ENCODE results near the gene GPX4. TPM values are rescaled to one million over a fixed set of nuclear protein-coding genes. Genes with fewer than 3 reads are reported as not detected.

The GPX4 gene
- total and polyA plus RNA-seq, 10 of the 15 experiments (the other 5 are each of a cell fraction or from before 2014, with no cell fraction given) = 33.3 to 749 (median 297) TPM

DNA sequence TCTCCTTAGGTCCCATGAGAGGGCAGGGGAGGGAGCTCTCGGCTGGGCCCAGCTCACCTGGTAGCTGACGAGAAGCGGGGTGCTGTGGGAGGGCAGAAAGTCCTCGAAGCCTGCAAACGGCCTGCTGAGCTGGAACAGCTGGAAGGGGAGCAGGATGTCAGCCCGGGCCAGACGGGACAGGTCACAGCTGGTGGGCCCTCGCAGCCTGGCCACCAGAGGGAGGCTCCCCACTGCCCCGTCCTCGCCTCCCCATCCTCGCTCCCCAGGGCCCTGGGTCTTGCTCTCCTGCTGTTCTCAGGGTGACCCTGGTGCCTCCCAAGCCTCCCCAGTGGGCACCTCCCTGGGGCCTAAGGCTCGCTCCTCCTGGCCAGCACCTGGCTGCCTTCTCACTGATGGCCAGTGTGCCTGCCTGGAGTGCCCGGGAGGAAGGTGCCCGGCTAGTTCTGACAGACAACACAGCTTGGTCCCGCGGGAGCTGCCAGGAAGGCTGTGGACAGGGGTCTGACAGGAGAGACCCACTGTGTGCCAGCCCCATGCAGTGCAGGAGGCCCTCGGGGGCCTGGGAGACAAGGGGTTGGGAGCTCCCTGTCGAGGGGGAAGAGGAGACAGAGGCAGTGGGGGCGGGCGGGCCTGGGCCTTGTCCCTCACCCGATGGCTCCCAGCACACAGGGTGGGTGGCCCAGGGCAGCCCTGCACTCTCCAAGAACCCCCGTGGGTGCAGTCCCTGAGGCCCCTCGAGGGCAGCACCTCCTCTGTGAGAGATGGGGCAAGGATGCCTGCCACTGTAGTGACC lies 20.3 kb downstream of the GPX4 start:
- ChIA-PET POLR2A (interaction anchor here (0.6 to 1.0 kb wide), 2 partner anchors 34 to 145 kb away, joined by 3 to 5 read pairs; partner anchors contain the start of gene CIRBP), CTCF (interaction anchor here (0.9 to 1.7 kb wide), 3 partner anchors 11 to 123 kb away, joined by 3 to 6 read pairs (median 3); no protein-coding TSS in a partner anchor), SMC1A (ENCODE audit: uncharacterized antibody, unreplicated experiment) (interaction anchor here (1.4 kb wide), 1 partner anchor 11 kb away, joined by 5 read pairs; no protein-coding TSS in a partner anchor), RAD21 (ENCODE audit: unreplicated experiment) (interaction anchor here (1.0 to 1.3 kb wide), 2 partner anchors 10 to 142 kb away, joined by 3 to 4 read pairs; no protein-coding TSS in a partner anchor)
- Histone ChIP-seq H3K4me1 (ENCODE audit: control insufficient read depth, insufficient read depth, low read length) (no peaks in the 10 kb centered on the region), H3K4me3 (no peak overlapping the region), H3K9ac (ENCODE audit: control insufficient read depth, insufficient read depth, low read length) (no peak overlapping the region), H4K20me1 (ENCODE audit: control insufficient read depth, insufficient read depth) (no peaks in the 10 kb centered on the region), H3K4me2 (ENCODE audit: control insufficient read depth, insufficient read depth) (no peak overlapping the region), H2AFZ (ENCODE audit: control insufficient read depth, low read depth, low read length) (no peak overlapping the region), H3K36me3 (ENCODE audit: control insufficient read depth in 2 of 2, insufficient read depth in 2 of 2, low read length in 1 of 2) (peaks cover 3 to 45% of the 10 kb centered on the region in 2 experiments), H3K79me2 (ENCODE audit: control insufficient read depth, insufficient read depth, low read length) (peaks cover 1% of the 10 kb centered on the region; the same call in 1 of the 2 replicates), H3K9me3 (replicated peaks; ENCODE audit: control insufficient read depth, insufficient read depth, low read length) (no peaks in the 10 kb centered on the region), H3K27me3 (replicated peaks in 1 of 2; ENCODE audit: control insufficient read depth in 2 of 2, insufficient read depth in 2 of 2, low read length in 1 of 2) (no peaks in the 10 kb centered on the region), H3K27ac (ENCODE audit: control insufficient read depth, insufficient read depth) (no peak overlapping the region)
- intact Hi-C loops (cut with micrococcal nuclease; ENCODE audit: unreplicated experiment) = no loop called here
- TF ChIP-seq, protein P1, sequence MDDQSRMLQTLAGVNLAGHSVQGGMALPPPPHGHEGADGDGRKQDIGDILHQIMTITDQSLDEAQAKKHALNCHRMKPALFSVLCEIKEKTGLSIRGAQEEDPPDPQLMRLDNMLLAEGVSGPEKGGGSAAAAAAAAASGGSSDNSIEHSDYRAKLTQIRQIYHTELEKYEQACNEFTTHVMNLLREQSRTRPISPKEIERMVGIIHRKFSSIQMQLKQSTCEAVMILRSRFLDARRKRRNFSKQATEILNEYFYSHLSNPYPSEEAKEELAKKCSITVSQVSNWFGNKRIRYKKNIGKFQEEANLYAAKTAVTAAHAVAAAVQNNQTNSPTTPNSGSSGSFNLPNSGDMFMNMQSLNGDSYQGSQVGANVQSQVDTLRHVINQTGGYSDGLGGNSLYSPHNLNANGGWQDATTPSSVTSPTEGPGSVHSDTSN (IDR thresholded peaks at IDR 0.05; ENCODE audit: insufficient replicate concordance, low read depth, low read length) = no peak
- TF ChIP-seq FOS (IDR thresholded peaks at IDR 0.05; ENCODE audit: borderline replicate concordance, extremely low read depth, insufficient read length) = no peak
- TF ChIP-seq CHD2 (IDR thresholded peaks at IDR 0.05; ENCODE audit: borderline replicate concordance, low read depth, low read length) = no peak
- no peak for TF ChIP-seq TARDBP (IDR thresholded peaks at IDR 0.05; ENCODE audit: borderline replicate concordance)
- no peak for TF ChIP-seq ZSCAN29 (IDR thresholded peaks at IDR 0.05)
- TF ChIP-seq MTA3 (IDR thresholded peaks at IDR 0.05; ENCODE audit: borderline replicate concordance, low read length) = no peak
- TF ChIP-seq, protein P2, sequence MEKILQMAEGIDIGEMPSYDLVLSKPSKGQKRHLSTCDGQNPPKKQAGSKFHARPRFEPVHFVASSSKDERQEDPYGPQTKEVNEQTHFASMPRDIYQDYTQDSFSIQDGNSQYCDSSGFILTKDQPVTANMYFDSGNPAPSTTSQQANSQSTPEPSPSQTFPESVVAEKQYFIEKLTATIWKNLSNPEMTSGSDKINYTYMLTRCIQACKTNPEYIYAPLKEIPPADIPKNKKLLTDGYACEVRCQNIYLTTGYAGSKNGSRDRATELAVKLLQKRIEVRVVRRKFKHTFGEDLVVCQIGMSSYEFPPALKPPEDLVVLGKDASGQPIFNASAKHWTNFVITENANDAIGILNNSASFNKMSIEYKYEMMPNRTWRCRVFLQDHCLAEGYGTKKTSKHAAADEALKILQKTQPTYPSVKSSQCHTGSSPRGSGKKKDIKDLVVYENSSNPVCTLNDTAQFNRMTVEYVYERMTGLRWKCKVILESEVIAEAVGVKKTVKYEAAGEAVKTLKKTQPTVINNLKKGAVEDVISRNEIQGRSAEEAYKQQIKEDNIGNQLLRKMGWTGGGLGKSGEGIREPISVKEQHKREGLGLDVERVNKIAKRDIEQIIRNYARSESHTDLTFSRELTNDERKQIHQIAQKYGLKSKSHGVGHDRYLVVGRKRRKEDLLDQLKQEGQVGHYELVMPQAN (conservative IDR thresholded peaks at IDR 0.05) = no peak
- no peak for TF ChIP-seq TCF7 (IDR thresholded peaks at IDR 0.05; ENCODE audit: borderline replicate concordance)
- TF ChIP-seq, protein P3, sequence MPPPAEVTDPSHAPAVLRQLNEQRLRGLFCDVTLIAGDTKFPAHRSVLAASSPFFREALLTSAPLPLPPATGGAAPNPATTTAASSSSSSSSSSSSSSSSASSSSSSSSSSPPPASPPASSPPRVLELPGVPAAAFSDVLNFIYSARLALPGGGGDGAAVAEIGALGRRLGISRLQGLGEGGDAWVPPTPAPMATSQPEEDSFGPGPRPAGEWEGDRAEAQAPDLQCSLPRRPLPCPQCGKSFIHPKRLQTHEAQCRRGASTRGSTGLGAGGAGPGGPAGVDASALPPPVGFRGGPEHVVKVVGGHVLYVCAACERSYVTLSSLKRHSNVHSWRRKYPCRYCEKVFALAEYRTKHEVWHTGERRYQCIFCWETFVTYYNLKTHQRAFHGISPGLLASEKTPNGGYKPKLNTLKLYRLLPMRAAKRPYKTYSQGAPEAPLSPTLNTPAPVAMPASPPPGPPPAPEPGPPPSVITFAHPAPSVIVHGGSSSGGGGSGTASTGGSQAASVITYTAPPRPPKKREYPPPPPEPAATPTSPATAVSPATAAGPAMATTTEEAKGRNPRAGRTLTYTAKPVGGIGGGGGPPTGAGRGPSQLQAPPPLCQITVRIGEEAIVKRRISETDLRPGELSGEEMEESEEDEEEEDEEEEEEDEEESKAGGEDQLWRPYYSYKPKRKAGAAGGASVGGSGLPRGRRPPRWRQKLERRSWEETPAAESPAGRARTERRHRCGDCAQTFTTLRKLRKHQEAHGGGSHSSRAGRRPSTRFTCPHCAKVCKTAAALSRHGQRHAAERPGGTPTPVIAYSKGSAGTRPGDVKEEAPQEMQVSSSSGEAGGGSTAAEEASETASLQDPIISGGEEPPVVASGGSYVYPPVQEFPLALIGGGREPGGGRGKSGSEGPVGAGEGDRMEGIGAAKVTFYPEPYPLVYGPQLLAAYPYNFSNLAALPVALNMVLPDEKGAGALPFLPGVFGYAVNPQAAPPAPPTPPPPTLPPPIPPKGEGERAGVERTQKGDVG (CRISPR knock-in tag; IDR thresholded peaks at IDR 0.05) = no peak
- TF ChIP-seq ATF7 (IDR thresholded peaks at IDR 0.05; ENCODE audit: low read depth) = no peak
- no peak for TF ChIP-seq NBN (IDR thresholded peaks at IDR 0.05)
- TF ChIP-seq SMC3 (IDR thresholded peaks at IDR 0.05; ENCODE audit: borderline replicate concordance, low read length) = no peak
- TF ChIP-seq SRF (IDR thresholded peaks at IDR 0.05; ENCODE audit: low read depth in 2 of 2, low read length in 2 of 2) = no peak
- no peak for TF ChIP-seq TCF3 (IDR thresholded peaks at IDR 0.05; ENCODE audit: borderline replicate concordance, insufficient read depth, low read depth, low read length)
- TF ChIP-seq, protein P4, sequence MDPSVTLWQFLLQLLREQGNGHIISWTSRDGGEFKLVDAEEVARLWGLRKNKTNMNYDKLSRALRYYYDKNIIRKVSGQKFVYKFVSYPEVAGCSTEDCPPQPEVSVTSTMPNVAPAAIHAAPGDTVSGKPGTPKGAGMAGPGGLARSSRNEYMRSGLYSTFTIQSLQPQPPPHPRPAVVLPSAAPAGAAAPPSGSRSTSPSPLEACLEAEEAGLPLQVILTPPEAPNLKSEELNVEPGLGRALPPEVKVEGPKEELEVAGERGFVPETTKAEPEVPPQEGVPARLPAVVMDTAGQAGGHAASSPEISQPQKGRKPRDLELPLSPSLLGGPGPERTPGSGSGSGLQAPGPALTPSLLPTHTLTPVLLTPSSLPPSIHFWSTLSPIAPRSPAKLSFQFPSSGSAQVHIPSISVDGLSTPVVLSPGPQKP (IDR thresholded peaks at IDR 0.05; ENCODE audit: low read depth, low read length) = no peak
- BruUV-seq (replicated peaks) = no TSS peak
- 93% methylated on average over 17 of the region's 23 CpGs for WGBS (ENCODE audit: insufficient coverage, insufficient replicate concordance, low lambda C conversion rate, missing lambda C conversion rate)
- DNase-seq (ENCODE audit: low read depth, low spot score) (no peak), FAIRE-seq (no peak), ATAC-seq (no peak)
- in situ Hi-C loops (cut with MboI) = no loop called here
